H1 (cell line): Measurements from ENCODE around the gene RAB31. TPM values are rescaled to one million over a fixed set of nuclear protein-coding genes. Genes with fewer than 3 reads are reported as not detected.

ENCODE experiments used
- SIN3A ChIP-seq, 2 experiments: IDR thresholded peaks in 1 of 2; conservative IDR thresholded peaks in 1 of 2; 2 replicates each; pipeline ENCODE4 v1.6.1; 2011 to 2012; ENCODE audit warnings: low read length in 2 of 2, improper control_type of control experiment in 1 of 2, low read depth in 1 of 2, mild to moderate bottlenecking in 1 of 2
- polyA plus RNA-seq, 7 experiments: library from polyadenylated mRNA; depleted of rRNA in 3 of 7; stranded (reverse) in 5 of 7; unstranded in 2 of 7; fragments of >200 nt in 5 of 7; fragments of 200-250 nt in 2 of 7; gene quantifications; 1 replicate in 5 of 7; 2 replicates in 1 of 7; 4 replicates in 1 of 7; pipeline versions ENCODE4 v1.2.1 to v1.2.3, GENCODE V29; 2011 to 2013; ENCODE audit warnings: missing spikeins in 2 of 7, mixed read lengths in 2 of 7
- total RNA-seq: library from RNA; stranded (reverse); fragmentation: NEBNext Ultra II Directional; extraction: Animal tissue kit (Norgen Biotek cat#: 25700); gene quantifications from 2 replicates; pipeline ENCODE4 v1.2.1, GENCODE V29; 2021

Gene RAB31
- total and polyA plus RNA-seq, 2 of the 8 experiments (the other 6 are each of a cell fraction or from before 2014, with no cell fraction given): 15.2 to 40.9 TPM

DNA sequence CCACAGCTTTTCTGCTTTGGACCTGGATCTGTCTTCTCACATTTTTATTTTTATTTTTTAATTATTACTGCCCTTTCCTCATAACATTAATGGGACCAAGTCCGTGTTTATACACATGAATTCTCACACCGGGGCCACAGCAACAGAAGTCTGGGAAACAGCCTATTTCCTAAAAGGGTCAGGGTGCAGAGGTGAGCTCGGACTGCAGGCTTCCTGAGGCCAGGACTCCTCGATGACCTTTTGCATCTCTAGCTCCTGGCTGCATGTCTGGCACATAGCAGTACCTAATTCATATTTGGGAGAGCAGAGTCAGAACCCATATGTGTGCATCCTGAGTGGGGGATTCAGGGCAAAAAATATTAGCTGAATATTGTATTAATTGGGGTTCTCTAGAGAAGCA lies 9.6 kb upstream of the RAB31 start (continued):
- no peak for TF ChIP-seq SIN3A (conservative IDR thresholded peaks at IDR 0.05 in 1 of 2, IDR thresholded peaks at IDR 0.05 in 1 of 2; ENCODE audit: low read depth in 1 of 2, low read length in 2 of 2)
